GM23248 (cell line): ENCODE data around the gene SPNS3.

Source experiments
- EZH2 ChIP-seq: fragments of 200-600 bp; sonication (generic); IDR thresholded peaks from 2 replicates; pipeline ENCODE4 v1.6.1; 2018; ENCODE audit warnings: antibody characterized with exemption, mild to moderate bottlenecking; ENCODE audit not compliant: insufficient read depth, poor library complexity, severe bottlenecking
- EZH2phosphoT487 ChIP-seq: fragments of 200-600 bp; sonication (generic); IDR thresholded peaks from 2 replicates; pipeline ENCODE4 v1.6.1; 2018; ENCODE audit warnings: antibody characterized with exemption, moderate library complexity, mild to moderate bottlenecking, low read depth; ENCODE audit not compliant: insufficient read depth

DNA sequence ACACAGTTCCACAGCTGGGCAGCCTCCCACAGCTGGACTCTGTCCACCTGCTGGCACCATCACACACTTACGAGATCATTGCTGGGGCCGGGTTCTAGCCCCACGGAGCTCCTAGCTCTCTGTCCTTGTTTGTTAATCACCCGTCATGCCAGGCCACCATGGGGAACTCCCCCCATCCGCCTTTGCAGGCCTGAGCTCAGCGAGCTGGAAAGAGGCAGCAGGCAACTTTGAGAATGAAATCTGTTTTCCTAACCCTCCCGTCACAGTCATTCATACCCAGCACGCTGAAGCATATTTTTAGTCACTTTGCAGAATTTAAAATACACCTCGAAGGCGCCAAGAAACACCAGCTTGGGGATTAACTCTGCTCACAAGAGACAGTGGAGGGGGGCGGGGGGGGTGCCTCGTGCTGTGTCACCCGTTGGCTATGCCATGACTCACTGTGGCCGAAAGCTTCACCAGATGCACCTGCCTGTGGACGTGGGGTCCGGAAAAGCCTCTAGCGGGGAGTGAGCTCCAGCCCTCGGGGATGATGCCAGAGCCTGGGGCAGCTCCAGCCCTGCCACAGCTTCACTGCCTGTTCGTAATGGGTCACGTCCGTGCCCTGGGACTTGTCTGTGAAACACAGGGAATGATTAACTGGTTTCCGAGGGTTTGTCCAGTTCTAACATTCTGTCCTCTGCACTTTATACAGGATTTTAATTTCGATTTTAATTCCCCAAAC, 63.5 kb downstream of the SPNS3 start:
- TF ChIP-seq EZH2 (no peak), EZH2phosphoT487 (no peak)
